ENCODE data around the gene KLF3.
A peak's percentile ranks its signal among the peaks of the same experiment; 100 is the strongest.
"Not testable (repeated sequence)": the region's sequence is repeated elsewhere in the genome, so short reads cannot be mapped to it uniquely, and the experiment has no call there.

Gene KLF3

DNA sequence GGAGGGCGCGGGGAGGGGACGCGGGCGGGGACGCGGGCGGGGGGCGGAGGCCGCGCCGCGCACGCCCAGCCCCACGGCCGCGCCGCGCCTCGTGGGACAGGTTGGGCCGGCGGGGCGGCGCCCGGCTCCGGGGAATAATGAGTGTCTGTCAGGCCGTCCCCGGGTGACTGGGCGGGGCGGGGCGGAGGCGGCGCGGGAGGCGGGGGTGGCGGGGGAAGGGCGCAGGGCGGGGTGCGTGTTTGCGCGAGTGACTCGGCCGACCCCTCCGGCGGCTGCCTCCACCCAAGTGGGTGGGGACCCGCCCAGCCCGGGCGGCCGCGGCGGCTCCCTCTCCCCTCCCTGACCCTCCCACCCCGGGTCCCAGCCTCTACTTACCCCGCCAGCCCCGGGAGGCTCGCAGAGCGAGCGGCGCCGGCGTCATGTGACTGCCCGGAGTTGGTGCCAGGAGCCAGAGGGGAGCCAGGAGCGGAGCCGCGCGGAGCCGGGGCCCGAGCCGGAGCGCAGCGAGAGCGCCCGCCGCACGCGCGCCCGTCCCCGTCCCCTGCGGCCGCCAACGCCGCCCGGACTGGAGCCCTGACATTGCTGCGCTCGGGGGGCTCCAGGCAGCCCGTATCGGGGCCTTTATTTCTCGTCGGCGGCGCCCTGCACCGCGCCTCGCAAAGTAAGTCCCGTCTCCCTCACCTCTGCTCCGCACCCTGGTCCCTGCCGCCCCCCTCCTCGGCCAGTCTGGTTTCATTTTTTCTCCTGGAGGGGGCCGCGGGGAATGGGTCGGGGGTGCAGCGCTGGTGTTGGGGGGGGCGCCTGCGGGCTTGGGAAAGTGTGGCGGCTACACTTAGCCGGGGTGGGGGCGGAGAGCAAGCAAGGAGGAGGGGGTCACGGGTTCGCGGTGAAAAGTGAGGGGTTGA, at the start of gene KLF3:
Gene KLF3, plus strand, starts transcription at position 399 of the 905 bp plus-strand sequence. CDS start 16,427 bp downstream, outside the sequence.
- DNase-seq (ENCODE audit: low read depth) = peak; percentile 89

DNA sequence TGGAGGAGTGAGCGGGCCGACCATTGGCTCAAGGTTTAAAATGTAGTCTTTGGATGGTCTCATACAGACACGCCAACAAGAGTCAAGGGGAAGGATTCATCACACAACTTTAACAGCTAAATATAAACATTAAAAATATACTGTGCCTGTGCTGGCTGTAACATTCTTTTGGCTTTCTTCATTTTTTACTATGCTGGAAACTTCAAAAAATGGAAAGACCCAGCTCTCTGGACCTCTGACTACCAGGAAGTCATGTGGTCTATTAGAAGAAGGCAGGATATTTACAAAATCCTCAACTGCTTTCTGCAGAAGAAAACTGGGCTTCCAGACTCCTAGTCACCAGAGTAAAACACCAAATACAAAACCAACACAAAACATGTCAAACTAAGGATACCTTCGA, 49.8 kb upstream of the KLF3 start:
- DNase-seq (ENCODE audit: low read depth) = no peak

DNA sequence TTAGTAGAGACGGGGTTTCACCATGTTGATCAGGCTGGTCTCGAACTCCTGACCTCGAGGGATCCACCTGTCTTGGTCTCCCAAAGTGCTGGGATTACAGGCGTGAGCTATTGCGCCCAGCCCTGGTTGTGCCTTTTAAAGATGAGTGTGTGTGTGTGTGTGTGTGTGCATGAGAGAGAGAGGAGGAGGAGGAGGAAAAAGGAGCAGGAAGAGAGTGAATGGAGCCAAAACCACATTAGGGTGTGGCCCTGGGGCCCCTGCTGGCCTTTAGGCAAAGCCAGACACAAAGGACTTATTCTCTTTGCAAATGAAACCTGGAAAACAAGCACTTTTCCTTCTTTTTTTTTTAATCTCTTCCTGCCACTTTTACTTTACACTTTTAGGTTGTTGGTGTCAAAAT, 48.2 kb upstream of the KLF3 start:
- DNase-seq (ENCODE audit: low read depth) = no peak

DNA sequence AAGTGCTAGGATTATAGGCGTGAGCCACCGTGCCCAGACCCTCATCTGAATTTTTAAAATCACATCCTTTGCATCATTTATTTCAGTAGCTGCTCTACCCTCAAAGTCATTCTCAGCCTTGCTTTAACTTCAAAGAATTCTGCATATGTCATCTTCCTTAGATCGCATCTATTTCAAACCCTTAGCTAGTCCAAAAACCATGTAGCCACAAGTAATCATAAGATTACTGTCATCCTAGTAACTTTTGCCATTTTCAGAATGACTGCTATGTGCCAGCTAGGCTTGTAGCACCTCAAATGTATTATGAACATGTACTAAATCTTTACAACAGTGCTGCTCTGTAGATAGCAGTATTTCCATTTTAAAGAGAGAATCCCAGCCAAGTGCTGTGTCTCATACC, 45.5 kb upstream of the KLF3 start:
- DNase-seq (ENCODE audit: low read depth) = no peak

DNA sequence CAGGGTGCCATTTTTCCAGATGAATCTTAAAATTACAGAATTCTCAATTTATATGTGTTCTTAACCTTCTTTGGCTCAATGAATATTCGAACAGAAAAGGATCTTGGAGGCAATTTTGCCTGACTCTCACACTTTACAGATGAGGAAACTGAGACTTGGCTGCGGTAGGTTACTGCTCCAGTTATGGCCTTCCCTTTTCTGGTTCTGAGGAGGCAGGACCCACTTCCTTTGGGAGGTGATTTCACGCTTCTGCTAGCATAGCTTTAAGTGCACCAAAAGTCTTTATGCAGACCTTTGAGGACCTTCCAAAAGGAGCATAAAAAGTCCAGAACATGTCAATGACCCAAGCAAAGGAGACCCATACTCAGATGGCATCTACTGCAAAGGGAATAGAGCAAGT, 44.7 kb upstream of the KLF3 start:
- DNase-seq (ENCODE audit: low read depth) = no peak

DNA sequence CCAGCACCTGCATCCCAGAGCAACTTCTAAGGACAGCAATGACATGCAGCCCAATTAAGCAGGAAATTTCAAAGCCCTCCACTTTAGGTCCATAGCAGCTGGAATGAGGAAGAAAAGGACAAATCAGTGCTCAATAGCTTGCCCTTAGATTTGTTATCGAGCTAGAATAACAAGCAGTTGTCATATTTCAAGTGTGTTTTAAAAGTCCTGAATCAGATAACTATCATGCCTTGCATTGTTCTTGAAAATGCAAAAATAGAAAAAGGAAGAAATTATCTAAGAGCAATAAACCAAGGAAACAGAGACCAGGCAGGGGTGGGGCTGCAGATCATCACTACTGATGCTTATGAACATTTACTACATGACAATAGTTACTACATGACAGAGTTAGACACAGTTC, 43.9 kb upstream of the KLF3 start:
- DNase-seq (ENCODE audit: low read depth) = no peak

DNA sequence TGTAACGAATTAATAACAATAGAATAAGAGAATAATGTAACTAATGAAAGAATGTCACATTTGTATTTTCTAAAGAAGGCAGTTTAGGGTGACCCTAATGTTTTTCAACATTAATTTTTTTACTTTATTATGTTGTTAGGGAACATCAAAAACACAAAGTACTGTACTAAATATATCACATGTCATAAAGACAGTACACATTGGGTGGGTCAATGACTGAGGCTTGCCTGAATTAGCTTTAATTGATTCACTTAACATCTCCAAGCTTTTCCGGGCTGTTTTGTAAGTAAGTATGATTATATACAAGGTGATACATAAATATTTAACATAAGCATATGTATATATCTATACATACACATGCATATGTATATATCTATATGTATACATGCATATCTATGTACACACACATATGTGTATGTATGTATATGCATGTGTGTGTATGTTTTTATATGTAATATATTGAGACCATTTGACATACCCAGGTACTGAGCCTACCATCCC, 43.4 kb upstream of the KLF3 start:
- no peak for DNase-seq (ENCODE audit: low read depth)

DNA sequence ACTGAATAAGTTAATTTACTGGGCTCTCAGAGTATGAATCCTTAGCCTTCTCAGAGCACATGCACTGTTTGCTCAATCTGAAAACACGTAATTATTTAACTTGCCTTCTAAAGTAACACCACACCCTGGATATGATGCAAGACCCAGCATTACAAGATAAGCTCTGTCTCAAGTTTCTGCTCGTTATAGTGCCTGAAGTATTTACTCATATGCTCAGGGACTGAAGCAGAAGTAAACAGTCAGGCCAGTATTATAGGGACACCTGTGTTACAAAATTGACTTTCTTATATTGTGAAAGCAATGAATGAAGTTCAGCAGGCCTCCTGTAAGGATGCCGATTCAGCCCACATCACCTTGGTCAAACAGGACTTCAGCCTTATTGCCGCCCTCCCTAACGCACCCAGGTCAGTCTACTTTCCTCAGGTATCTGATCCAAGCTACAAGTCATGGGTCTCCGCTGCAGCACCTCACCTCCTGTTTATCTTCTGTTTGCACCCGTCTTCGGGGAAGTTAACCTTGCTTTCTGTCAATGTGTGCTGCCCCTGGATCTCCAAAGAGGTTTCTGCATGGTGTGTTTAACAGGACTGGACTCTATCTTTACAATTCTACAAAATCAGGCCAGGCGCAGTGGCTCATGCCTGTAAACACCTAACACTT, 42.8 kb upstream of the KLF3 start:
- peak; percentile 40 for DNase-seq (ENCODE audit: low read depth)

DNA sequence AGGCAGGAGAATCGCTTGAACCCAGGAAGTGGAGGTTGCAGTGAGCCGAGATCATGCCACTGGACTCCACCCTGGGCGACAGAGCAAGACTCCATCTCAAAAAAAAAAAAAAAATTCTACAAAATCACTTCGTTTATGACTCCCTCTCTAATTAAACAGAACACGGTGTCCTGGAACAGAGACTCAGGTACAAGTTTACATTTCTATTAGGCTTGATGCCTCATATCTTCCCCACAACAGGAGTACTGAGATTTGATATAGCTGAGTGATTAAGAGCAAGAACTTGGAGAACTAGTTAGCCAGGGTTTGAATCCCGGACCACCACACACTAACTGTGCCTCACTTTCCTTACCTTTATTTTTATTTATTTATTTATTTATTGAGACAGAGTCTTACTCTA, 42.2 kb upstream of the KLF3 start:
- DNase-seq (ENCODE audit: low read depth) = no peak

DNA sequence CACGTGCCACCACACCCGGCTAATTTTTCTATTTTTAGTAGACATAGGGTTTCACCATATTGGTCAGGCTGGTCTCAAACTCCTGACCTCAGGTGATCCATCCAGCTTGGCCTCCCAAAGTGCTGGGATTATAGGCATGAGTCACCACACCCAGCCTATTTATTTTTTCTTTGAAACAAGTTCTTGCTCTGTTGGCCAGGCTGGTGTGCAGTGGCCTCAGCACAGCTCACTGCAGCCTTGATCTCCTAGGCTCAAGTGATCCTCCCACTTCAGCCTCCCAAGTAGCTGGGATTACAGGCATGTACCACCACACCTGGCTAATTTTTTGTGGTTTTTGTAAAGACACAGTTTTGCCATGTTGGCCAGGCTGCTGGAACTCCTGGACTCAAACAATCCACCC, 41.7 kb upstream of the KLF3 start:
- DNase-seq (ENCODE audit: low read depth) = not testable (repeated sequence)

DNA sequence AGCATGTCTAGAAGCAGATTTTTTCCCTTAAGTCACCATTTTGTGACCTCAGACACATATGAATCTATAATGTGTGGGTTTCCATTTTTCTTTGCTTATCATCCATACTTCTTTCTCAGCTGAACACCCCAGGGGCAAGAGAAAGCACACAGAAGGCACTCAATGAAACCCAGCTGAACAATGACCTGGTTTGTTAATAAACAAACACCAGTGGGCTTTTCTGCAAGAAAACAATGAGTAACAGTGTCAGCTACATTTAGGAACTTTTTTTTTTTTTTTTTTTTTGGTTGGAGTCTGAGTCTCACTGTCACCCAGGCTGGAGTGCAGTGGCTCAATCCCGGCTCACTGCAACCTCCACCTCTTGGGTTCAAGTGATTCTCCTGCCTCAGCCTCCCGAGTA, 40.7 kb upstream of the KLF3 start:
- no peak for DNase-seq (ENCODE audit: low read depth)

DNA sequence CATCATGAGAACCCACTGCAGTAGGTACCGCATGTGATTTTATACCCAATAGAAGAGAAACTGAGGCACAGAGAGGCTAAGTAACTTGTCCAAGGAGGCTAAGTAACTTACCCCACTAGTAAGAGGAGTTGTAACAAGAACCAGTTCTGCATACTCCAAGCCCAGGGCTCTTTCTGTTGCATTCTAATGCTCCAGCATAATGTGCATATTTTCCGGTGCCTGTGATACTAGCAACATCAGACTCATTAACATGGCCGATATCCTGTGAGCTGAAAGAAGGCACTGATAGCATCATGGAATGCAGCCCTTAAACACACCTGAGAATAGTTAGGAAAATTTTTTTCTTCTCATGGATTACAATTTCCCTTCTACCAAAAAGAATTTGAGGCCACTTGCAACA, 39.7 kb upstream of the KLF3 start:
- no peak for DNase-seq (ENCODE audit: low read depth)

DNA sequence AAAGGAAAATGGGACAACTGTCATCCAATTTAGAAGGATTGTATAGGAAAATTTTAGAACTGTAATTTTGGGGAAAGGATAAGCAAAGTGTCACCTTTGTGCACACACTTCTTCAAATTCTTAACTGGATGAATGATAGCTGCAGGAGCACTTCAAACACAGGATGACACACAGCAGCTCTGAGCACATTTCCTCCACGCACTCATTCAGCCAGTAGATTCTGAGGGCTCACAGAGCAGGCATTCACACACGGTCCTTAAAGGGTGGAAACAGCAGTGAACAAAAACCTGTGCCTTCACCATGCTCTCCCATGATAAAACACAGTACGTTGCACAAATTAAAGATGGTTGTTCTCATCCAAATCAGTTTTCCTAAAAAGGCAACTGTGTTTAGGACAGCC, 38.5 kb upstream of the KLF3 start:
- no peak for DNase-seq (ENCODE audit: low read depth)

DNA sequence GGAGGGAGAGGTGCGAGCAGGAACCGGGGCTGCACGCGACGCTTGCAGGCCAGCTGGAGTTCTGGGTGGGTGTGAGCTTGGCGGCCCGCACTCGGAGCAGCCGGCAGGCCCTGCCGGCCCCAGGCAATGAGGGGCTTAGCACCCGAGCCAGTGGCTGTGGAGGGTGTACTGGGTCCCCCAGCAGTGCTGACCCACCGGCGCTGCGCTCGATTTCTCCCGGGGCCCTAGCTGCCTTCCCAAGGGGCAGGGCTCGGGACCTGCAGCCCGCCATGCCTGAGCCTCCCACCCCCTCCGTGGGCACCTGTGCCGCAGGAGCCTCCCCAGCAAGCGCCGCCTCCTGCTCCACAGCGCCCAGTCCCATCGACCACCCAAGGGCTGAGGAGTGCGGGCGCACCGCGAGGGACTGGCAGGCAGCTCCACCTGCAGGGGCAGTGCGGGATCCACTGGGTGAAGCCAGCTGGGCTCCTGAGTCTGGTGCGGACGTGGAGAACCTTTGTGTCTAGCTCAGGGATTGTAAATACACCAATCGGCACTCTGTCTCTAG, 37.0 kb upstream of the KLF3 start:
- DNase-seq (ENCODE audit: low read depth) = not testable (repeated sequence)

DNA sequence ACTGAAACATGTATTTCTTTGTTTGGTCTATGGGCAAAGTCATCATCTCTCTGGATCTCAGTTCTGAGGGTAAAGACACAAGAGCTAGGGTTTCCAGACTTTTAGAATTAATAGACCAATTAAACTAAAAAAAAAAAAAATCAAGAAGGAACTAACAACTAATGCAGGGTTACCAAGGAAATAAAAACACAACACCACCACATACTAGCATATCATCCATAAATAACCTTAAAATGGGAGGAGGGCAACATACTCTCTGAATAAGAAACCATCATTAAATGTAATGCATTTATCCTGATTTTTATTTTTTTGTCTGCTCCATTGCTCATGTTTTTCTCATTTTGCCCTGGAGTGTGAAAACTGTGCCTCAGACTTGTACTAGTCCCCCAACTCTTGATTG, 33.5 kb upstream of the KLF3 start:
- no peak for DNase-seq (ENCODE audit: low read depth)

DNA sequence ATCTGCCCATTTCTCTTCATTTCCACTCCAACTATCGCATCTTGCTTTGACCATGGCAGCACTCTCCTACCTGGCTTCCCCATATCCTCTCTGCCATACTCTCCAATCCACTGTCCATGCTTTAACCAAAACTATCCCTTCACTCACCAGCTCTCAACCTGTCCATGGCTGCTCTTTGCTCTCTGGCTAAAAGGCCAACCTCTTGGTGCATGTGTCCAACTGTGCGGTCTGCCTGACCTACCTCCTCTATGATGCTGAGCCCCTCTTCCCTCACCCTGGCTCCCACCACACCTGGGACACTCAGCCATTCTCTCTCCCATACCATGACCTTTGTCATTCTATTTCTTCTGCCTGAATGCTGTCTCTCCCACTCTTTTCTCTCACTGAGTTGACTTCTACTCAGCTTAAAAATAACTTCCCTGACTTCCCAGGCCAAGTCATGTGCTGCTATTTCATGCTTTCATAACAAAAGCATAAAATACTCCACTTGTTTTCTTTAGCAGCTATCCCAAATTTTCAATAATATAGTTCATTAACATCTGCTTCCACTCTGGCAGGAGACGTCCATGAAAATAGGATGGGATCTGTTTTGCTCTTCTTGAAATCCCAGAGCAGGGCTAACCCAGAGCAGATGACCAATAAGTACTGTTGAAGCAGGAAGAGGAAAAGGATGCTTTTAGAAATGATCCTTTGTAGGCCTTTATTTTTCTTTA, 29.8 kb upstream of the KLF3 start:
- no peak for DNase-seq (ENCODE audit: low read depth)

DNA sequence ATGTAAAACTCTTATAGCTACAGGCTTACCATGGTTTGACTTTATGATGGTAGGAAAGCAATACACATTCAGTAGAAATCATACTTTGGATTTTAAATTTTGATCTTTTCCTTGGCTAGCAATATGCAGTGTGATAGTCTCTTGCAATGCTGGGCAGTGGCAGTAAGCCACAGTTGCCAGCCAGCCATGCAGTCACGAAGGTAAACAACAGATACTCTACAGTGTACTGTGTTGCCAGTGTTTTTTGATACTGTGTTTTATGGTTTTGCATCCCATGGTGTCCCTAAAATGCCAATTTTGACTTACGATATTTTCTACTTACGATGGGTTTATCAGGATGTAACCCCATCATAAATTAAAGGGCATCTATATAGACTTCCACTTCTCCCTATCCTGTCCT, 24.8 kb upstream of the KLF3 start:
- DNase-seq (ENCODE audit: low read depth) = no peak

DNA sequence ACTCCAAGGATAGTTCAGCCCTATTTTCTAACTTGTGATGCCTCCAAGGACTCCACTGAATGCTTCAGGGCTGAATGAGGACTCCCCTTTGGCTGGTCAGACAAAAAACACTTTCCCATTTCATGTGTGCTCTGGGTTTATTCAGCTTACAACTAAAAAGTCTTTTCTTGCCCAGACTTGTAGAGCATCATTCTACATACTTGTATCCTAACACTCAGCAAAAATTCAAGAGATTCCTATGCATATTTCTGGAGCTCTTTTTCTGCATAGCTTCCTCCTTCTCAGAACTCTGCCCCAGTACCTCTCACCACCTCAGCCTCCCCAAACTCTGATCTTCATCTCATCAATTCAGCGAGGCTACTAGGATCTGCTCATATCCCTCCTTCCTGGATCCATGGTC, 22.2 kb upstream of the KLF3 start:
- no peak for DNase-seq (ENCODE audit: low read depth)

DNA sequence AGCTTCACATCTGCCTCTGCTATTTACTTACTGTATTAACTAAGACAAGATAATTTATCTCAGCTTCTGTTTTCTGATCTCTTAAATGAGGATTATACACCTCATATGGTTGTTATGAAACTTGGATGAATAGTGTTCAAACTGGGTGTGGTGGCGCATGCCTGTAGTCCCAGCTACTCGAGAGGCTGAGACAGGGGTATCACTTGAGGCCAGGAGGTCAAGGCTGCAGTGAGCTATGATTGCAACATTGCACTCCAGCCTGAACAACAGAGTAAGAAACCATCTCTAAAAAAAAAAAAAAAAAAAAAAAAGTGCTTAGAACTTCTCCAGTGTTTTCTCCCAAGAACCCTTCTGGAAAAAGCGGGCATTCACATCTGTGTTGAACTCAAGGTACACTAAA, 19.8 kb upstream of the KLF3 start:
- DNase-seq (ENCODE audit: low read depth) = no peak

DNA sequence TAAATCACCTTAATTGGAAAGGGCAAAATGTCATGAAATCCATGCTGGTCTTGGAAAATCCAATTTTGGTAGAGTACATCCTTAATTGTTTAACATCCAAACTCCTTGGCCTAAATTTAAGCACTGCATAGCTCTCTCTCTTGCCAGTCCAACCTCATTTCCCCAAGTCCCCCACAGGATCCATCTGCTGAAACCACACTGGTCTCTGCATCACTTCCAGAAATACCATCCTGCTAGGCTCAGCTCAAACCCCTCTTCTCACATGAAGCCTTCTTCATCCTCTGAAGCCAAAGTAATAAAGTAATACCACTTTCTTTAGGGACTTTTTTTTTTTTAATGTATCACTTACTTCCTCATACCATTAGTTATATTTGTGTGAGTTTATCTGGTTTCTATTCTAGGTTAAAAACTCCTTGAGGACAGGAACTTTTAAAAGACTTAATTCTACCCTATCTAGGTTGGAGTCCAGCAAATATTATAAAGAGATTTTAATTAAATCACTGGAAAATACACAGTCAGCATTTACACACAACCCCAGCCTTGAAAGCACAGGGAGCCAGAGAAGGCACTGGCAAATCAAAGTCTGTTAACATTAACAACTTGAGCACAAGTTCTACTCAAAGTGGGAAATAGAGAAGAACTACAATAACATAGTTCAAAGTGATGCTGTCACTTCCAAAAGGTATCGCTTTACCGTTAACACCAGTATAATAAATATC, 16.7 kb upstream of the KLF3 start:
- no peak for DNase-seq (ENCODE audit: low read depth)

DNA sequence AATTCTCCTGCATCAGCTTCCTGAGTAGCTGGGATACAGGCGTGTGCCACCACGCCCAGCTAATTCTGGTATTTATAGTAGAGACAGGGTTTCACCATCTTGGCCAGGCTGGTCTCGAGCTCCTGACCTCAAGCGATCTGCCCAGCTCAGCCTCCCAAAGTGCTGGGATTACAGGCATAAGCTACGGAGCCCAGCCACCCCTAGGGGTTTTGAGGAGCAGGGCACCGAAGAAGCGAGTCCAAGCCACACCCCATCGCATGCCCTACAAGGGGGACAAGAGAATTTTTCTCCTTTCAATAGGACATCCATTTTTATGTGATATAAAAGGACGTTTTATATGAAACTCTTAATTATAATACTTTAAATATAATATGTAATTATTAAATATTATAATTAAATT, 13.9 kb upstream of the KLF3 start:
- no peak for DNase-seq (ENCODE audit: low read depth)

DNA sequence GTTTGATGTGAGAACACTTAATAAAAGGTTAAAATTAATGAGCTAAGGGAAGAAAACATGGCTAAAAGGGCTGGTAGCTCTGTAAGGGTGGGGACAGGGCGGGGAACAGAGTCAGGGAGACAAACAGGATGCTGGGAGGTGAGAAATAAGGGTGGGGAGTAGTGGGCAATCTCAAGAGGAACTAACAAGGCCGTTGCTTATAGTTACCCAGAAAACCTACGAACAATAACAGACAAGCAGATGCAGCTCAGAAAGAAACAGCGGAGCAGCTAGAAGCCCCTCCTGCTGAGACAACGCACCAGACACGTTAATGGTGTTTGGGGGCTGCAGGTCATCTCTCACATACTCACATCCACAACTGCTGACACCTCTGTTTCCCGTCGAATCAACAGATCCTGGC, 9.7 kb upstream of the KLF3 start:
- no peak for DNase-seq (ENCODE audit: low read depth)
